Duodenal mucosa (tissue), 2 donors: ENCODE data around the gene CEP85L.

ENCODE experiments used
- H3K27ac ChIP-seq: one replicate; pipeline ENCODE4 v1.7.0; 2013; ENCODE audit warnings: low read depth, low read length
- H3K27me3 ChIP-seq, 2 donors: one replicate each; pipeline ENCODE4 v1.7.0; 2013; ENCODE audit warnings: low read length in 2 of 2, control low read depth in 1 of 2; ENCODE audit not compliant: insufficient read depth in 2 of 2, control insufficient read depth in 1 of 2
- H3K36me3 ChIP-seq, 2 donors: one replicate each; pipeline ENCODE4 v1.7.0; 2013; ENCODE audit warnings: low read length in 2 of 2, control low read depth in 1 of 2; ENCODE audit not compliant: insufficient read depth in 2 of 2, control insufficient read depth in 1 of 2
- H3K4me1 ChIP-seq, 2 donors: one replicate each; pipeline ENCODE4 v1.7.0; 2013; ENCODE audit warnings: low read length in 2 of 2, control low read depth in 1 of 2; ENCODE audit not compliant: insufficient read depth in 2 of 2, control insufficient read depth in 1 of 2
- H3K4me3 ChIP-seq, 2 donors: one replicate each; pipeline ENCODE4 v1.7.0; 2013; ENCODE audit warnings: low read length in 2 of 2, low read depth in 1 of 2
- H3K9ac ChIP-seq, 2 donors: one replicate each; pipeline ENCODE4 v1.7.0; 2013; ENCODE audit warnings: low read length in 2 of 2, low read depth in 1 of 2
- H3K9me3 ChIP-seq, 2 donors: one replicate each; pipeline ENCODE4 v1.7.0; 2013; ENCODE audit warnings: low read length in 2 of 2, control low read depth in 1 of 2; ENCODE audit not compliant: control insufficient read depth in 1 of 2

Gene CEP85L

DNA sequence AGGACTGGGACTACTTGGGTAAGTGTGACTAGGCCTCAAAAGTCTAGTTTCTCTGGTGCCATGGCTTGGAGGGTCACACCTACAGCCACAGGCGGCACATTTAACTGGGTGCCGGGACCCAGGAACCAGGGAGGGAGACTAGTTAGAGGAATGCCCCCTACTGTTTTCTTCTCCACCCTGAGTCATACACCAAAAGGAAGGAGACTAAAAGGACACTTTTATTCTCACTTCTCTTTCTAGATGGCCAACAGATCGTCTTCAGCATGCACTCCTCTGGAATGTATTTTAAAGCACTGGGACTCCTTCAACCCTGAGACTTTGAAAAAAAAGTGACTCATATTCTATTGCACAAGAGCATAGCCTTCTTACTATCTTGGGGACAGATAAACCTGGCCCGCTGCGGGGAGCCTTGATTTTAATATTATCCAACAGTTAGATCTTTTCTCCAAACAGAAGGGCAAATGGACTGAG, 69.9 kb downstream of the CEP85L start:
- Histone ChIP-seq H3K4me1 (peaks cover 3 to 11% of the 10 kb centered on the region in 2 donors), H3K9ac (no peak overlapping the region), H3K36me3 (no peaks in the 10 kb centered on the region), H3K27me3 (no peaks in the 10 kb centered on the region), H3K4me3 (no peak overlapping the region), H3K27ac (no peak overlapping the region), H3K9me3 (peaks cover 5 to 13% of the 10 kb centered on the region in 2 donors)

DNA sequence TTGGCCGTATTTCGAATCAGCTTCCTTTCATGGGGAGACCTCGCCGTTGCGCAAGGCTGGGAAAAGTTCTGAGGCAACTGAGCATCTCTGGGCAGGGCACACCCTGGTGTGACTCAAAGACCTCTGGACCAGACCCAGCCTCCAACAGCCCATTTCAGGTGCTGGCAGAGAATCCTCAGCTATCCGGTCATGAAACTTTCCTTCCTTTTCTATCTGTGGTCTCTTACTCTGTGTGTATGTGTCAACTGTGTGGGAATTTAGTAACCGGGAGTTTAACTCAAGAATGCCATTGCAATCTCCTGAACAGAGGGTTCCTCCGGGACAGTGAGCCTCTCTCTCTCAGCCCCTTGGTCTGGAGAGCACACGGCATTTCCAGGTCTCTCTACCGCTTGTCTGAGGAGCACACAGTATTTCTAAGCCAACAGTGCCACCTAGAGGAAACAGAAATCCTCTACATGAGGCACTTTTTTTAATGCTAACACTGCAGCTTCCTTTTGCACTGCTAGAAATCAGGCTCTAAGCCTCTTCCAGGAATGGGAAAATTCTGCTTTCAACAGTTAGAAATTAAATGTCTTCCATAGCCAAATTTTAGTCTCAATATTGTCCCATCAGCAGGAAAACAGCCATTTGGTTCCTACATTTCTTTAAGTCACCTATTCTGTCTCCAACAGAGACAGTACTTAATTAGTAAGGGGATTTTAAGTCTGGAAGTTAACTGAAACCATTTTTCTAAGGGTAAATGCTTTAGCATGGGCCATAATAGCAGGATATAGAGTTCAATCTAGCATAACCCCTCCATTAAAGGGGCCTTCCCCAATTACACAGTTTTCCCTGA, 70.6 kb downstream of the CEP85L start:
- H3K27ac ChIP-seq, result no peak overlapping the region

DNA sequence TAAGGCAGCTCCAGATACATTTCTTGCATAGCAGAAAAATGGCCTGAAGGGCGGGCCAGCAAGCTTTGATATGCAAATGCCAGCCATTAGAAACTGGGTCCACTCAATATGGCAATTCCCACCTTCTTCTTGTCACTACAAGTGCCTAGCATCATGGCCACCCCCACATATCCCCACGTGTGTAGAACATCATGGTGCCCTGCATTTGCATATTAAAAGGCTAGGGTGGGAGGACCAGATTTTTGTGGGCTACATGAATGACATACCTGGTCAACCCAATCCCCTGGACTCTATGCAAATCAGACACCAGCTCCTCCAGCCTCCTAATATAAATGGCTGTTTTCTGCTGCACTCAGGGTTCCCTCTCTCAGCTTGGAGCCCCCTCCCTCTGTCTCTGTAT, 71.6 kb downstream of the CEP85L start:
- H3K27ac ChIP-seq, result no peak overlapping the region
- H3K4me3 ChIP-seq, result no peak overlapping the region
- no peaks in the 10 kb centered on the region for H3K36me3 ChIP-seq
- H3K4me1 ChIP-seq, result peaks cover 3 to 8% of the 10 kb centered on the region in 2 donors
- H3K9ac ChIP-seq, result no peak overlapping the region
- no peaks in the 10 kb centered on the region for H3K27me3 ChIP-seq
- H3K9me3 ChIP-seq, result peaks cover 11 to 18% of the 10 kb centered on the region in 2 donors

More for the DNA sequence above, 70.6 kb downstream of the CEP85L start:
- no peaks in the 10 kb centered on the region for H3K27me3 ChIP-seq
- H3K4me1 ChIP-seq, result peaks cover 3 to 8% of the 10 kb centered on the region in 2 donors
- H3K9me3 ChIP-seq, result peaks cover 5 to 13% of the 10 kb centered on the region in 2 donors
- no peak overlapping the region for H3K9ac ChIP-seq
- H3K36me3 ChIP-seq, result no peaks in the 10 kb centered on the region
- no peak overlapping the region for H3K4me3 ChIP-seq

DNA sequence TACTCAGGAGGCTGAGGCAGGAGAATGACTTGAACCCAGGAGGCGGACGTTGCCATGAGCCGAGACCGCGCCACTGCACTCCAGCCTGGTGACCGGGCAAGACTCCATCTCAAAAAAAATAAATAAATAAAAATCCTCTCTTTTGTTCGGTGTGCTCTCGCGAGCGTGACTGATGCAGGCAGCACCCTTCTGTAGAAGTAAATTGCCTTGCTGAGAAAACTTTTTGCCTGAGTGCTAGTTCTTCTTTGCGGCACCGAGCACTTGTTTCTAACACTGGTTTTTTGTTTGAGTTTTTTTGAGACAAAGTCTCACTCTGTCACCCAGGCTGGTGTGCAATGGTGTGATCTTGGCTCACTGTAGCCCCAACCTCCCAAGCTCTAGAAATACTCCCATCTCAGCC, 72.8 kb downstream of the CEP85L start:
- Histone ChIP-seq H3K9me3 (peaks cover 22 to 28% of the 10 kb centered on the region in 2 donors), H3K36me3 (peaks cover 0 to 3% of the 10 kb centered on the region in 2 donors), H3K27ac (no peak overlapping the region), H3K4me1 (peaks cover 3 to 8% of the 10 kb centered on the region in 2 donors), H3K4me3 (no peak overlapping the region), H3K9ac (no peak overlapping the region), H3K27me3 (no peaks in the 10 kb centered on the region)

DNA sequence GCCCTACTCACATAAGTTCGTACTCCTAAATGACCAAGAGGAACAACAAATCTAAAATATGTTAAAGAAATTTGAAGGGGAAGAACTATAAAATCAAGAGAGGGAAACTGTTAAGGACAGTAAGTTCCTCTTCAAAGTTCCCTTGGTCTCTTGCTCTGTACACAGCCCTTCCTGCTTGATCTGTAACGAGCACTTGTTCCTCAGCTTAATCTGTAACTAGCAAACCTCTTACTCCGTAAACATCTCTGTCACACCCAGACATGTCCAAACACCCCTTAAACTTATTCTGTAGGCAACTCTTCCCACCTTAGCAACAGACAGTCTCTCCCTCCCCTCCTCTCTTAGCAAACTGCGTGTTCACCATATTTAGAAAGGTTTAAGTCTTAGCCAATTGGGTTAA, 73.4 kb downstream of the CEP85L start:
- Histone ChIP-seq H3K9me3 (peaks cover 22 to 28% of the 10 kb centered on the region in 2 donors), H3K4me1 (peaks cover 3 to 8% of the 10 kb centered on the region in 2 donors), H3K27me3 (no peaks in the 10 kb centered on the region), H3K9ac (no peak overlapping the region), H3K27ac (no peak overlapping the region), H3K4me3 (no peak overlapping the region), H3K36me3 (peaks cover 0 to 3% of the 10 kb centered on the region in 2 donors)

DNA sequence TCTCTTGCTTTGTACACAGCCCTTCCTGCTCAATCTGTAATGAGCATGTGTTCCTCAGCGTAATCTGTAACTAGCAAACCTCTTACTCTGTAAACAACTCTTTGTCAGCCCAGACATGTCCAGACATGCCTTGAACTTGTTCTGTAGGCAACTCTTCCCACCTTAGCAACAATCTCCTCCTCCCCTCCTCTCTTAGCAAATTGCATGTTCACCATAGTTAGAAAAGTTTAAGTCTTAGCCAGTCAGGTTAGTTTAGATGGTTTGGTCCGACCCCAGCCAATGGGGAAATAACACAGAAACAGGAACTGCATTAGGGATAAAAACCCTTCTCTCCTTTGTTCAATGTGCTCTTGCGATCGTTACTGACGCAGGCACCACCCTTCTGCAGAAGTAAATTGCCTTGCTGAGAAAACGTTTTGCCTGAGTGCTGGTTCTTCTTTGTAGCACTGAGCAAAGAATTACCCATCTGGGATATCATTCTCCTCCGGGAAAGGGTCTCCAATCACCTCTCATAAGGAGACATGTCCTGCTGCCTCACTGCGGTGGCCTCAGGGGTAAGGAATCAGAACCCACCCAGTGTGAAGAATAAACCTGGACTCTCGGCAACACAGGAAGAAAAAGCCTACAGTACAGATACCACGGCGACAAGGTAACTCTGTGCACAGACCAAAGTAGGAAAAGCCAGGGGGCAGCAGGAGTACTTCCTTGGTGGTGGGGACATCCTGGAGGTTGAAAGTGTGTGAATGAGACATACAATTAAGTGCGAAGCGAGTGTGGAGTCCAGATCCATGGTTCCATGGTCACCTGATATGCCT, 77.1 kb downstream of the CEP85L start:
- Histone ChIP-seq H3K9ac (no peak overlapping the region), H3K4me3 (no peak overlapping the region), H3K4me1 (no peaks in the 10 kb centered on the region), H3K9me3 (peaks cover 22 to 26% of the 10 kb centered on the region in 2 donors), H3K27ac (no peak overlapping the region), H3K36me3 (peaks cover 0 to 3% of the 10 kb centered on the region in 2 donors), H3K27me3 (no peaks in the 10 kb centered on the region)

DNA sequence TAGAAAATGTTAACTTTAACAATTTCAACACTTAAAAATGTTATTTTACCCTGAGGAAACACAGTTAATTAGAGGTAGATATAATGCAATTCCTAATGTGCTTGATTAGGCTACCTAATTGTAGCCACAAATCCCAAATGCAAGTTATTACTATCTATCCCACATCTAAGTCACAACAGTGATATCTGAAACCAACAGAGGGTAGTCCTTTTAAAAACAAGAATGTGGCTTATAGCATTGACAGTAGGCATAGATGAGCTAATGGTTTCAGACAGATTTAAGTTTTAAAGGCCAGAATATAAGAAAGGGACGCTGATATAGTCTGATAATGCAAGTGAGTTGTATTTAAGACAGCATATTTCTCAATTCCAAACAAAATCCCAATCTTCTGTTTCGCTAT, 80.3 kb downstream of the CEP85L start:
- Histone ChIP-seq H3K27me3 (no peaks in the 10 kb centered on the region), H3K9me3 (peaks cover 15 to 17% of the 10 kb centered on the region in 2 donors), H3K4me3 (no peak overlapping the region), H3K4me1 (no peaks in the 10 kb centered on the region), H3K36me3 (peaks cover 0 to 3% of the 10 kb centered on the region in 2 donors), H3K9ac (no peak overlapping the region), H3K27ac (no peak overlapping the region)

DNA sequence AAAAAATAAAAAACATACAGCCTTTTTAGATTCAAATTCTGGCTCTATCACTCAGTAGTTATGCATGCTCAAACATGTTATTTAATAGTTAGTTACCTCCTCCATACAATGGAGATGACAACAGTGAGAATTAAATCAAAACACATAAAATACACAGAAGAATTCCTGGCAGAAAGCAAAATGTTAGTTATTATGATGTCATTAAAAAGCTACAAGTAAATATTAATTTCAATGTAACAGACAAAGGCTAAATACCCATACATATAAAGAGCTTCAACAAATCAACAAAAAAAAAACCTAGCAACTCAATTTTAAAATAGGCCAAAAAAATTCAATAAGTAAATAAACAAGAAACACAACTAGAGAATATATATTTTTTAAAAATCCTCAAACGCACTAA, 81.9 kb downstream of the CEP85L start:
- Histone ChIP-seq H3K9me3 (peaks cover 7 to 8% of the 10 kb centered on the region in 2 donors), H3K4me1 (no peaks in the 10 kb centered on the region), H3K9ac (no peak overlapping the region), H3K36me3 (peaks cover 0 to under 1% of the 10 kb centered on the region in 2 donors), H3K27ac (no peak overlapping the region), H3K27me3 (no peaks in the 10 kb centered on the region), H3K4me3 (no peak overlapping the region)

DNA sequence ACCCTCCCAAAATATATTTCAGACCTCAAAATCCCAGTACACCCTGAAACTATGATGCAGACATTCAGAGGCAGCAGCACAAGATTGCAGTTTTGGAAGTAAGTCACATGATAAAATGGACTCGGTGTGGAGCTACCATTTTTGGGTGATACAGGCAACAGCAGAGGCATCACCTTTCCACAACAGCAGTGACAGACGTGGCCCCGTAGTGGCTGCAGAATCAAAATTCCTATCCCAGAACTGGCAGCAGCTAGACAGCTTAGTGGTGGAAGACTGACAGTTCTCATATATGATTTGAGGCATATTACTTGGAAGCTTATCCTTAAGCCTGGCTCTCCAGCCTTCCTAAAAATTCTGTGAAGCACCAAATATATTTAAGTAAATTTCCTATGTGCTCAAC, 83.4 kb downstream of the CEP85L start:
- H3K27me3 ChIP-seq, result no peaks in the 10 kb centered on the region
- no peaks in the 10 kb centered on the region for H3K9me3 ChIP-seq
- H3K9ac ChIP-seq, result no peak overlapping the region
- H3K36me3 ChIP-seq, result no peaks in the 10 kb centered on the region
- no peaks in the 10 kb centered on the region for H3K4me1 ChIP-seq
- no peak overlapping the region for H3K27ac ChIP-seq
- H3K4me3 ChIP-seq, result no peak overlapping the region
